Measurements from ENCODE around the gene FBXO17.

- no peak for TF ChIP-seq CTCF (IDR thresholded peaks at IDR 0.05; ENCODE audit: extremely low read depth in 1 of 2, insufficient read depth in 1 of 2, low read depth in 1 of 2, low read length in 2 of 2)
- TF ChIP-seq POLR2A (IDR thresholded peaks at IDR 0.05; ENCODE audit: low read depth, low read length), result no peak
Observed at GRCh38 chr19:38977445-38978325, 2.1 kb upstream of the FBXO17 start.

Data from endothelial cell of umbilical vein (primary cell).